ENCODE data around the gene PRCD. TPM values are rescaled to one million over a fixed set of nuclear protein-coding genes. Genes with fewer than 3 reads are reported as not detected.

PRCD gene
- polyA plus RNA-seq, 1 of the 3 experiments (the other 2 are of a cell fraction): 2.2 TPM

DNA sequence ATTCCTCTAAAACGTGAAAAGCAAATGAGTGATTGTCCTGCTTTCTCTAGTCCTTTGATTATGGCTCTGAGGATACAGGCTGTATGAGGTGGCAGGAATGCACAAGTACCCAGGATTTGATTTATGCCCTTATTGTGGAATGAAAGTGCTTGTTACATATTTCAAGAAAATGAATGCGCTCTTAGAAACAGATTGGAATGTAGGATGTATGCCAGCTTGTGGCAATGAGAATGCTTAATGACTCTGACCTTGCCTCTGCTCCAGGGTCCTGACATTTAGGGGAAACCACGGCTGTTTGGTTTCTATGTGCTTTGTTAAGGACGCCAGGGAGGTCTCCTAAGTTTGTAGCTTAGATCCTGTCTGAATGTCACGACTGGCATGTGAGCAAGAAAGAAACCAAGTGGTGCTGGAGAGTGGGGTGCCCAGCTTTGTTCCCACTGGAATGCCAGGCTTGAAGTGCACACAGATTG lies 22.0 kb downstream of the PRCD start:
- H3K79me2 ChIP-seq (ENCODE audit: insufficient read depth): peaks cover 55% of the 10 kb centered on the region
- H3K9me3 ChIP-seq: no peaks in the 10 kb centered on the region
- 29% methylated on average over 5 of the region's 5 CpGs for WGBS (ENCODE audit: low lambda C conversion rate)
- H3K4me2 ChIP-seq: peak overlapping the region; percentile 79
- H3K9ac ChIP-seq: peak overlapping the region; percentile 33; the same call in 1 of the 2 replicates
- no peak overlapping the region for H2AFZ ChIP-seq (ENCODE audit: low read depth)
- peaks cover 49% of the 10 kb centered on the region for H3F3A ChIP-seq (replicated peaks; ENCODE audit: insufficient read depth)
- ChIA-PET CTCF (interaction anchor here (1.1 to 14.5 kb wide), 7 partner anchors 8 to 151 kb away, joined by 3 to 319 read pairs (median 105); partner anchors contain the start of gene MXRA7), POLR2A (no interaction called here)
- H3K4me1 ChIP-seq (ENCODE audit: control insufficient read depth in 1 of 2, insufficient read depth in 2 of 2, low read depth in 1 of 2, low read length in 1 of 2): peaks cover 30 to 32% of the 10 kb centered on the region in 2 experiments
- peak overlapping the region; percentile 73 to 76 for H3K27ac ChIP-seq (ENCODE audit: low read depth in 2 of 2, low read length in 1 of 2)
- H3K36me3 ChIP-seq (replicated peaks in 1 of 2; ENCODE audit: control insufficient read depth in 1 of 2, insufficient read depth in 2 of 2, low read length in 1 of 2): peaks cover 36 to 42% of the 10 kb centered on the region in 2 experiments
- H3K4me3 ChIP-seq (ENCODE audit: low read depth in 2 of 2, low read length in 1 of 2): no peak overlapping the region
- H3K9me2 ChIP-seq: no peaks in the 10 kb centered on the region
- DNase-seq: no peak
- no peaks in the 10 kb centered on the region for H3K27me3 ChIP-seq (ENCODE audit: insufficient read depth)
- peaks cover 66% of the 10 kb centered on the region for H4K20me1 ChIP-seq (ENCODE audit: insufficient read depth)
- TF ChIP-seq SMC3 (IDR thresholded peaks at IDR 0.05; ENCODE audit: low read depth, low read length) (no peak), MEF2A (IDR thresholded peaks at IDR 0.05; ENCODE audit: borderline replicate concordance, low read depth) (no peak), RAD21 (IDR thresholded peaks at IDR 0.05; ENCODE audit: low read length) (no peak), NRF1 (IDR thresholded peaks at IDR 0.05; ENCODE audit: low read depth, low read length) (no peak), RFX5 (IDR thresholded peaks at IDR 0.05; ENCODE audit: low read length) (no peak), RCOR1 (IDR thresholded peaks at IDR 0.05; ENCODE audit: low read length) (no peak), GABPA (IDR thresholded peaks at IDR 0.05; ENCODE audit: low read depth) (no peak), YY1 (IDR thresholded peaks at IDR 0.05; ENCODE audit: low read depth) (no peak), NFIC (IDR thresholded peaks at IDR 0.05; ENCODE audit: borderline replicate concordance) (peak; percentile 87), EP300 (IDR thresholded peaks at IDR 0.05; ENCODE audit: borderline replicate concordance in 1 of 2, low read depth in 1 of 2, low read length in 1 of 2) (peak in 1 of 2 experiments; percentile 74; a peak in 2 of 4 replicates), POLR2AphosphoS5 (IDR thresholded peaks at IDR 0.05; ENCODE audit: low read depth, low read length) (peak; percentile 55; the same call in 1 of the 2 replicates), ZBTB33 (IDR thresholded peaks at IDR 0.05; ENCODE audit: borderline replicate concordance, low read depth) (peak; percentile 47; the same call in 1 of the 2 replicates), EZH2phosphoT487 (IDR thresholded peaks at IDR 0.05; ENCODE audit: borderline replicate concordance, low read depth) (no peak), IRF3 (IDR thresholded peaks at IDR 0.05; ENCODE audit: low read depth, low read length) (no peak), REST (IDR thresholded peaks at IDR 0.05; ENCODE audit: low read depth, low read length) (no peak), JUND (IDR thresholded peaks at IDR 0.05) (peak; percentile 61; the same call in 1 of the 2 replicates), TAF1 (IDR thresholded peaks at IDR 0.05; ENCODE audit: borderline replicate concordance, low read depth, low read length) (no peak), ELF1 (IDR thresholded peaks at IDR 0.05) (no peak), SIN3A (IDR thresholded peaks at IDR 0.05; ENCODE audit: borderline replicate concordance, low read depth, low read length) (peak; percentile 60; the same call in 1 of the 2 replicates), GATA2 (CRISPR knock-in tag; IDR thresholded peaks at IDR 0.05) (no peak), RXRA (IDR thresholded peaks at IDR 0.05; ENCODE audit: borderline replicate concordance, low read depth) (peak; percentile 51; the same call in 1 of the 2 replicates)
- TF ChIP-seq, protein P1, sequence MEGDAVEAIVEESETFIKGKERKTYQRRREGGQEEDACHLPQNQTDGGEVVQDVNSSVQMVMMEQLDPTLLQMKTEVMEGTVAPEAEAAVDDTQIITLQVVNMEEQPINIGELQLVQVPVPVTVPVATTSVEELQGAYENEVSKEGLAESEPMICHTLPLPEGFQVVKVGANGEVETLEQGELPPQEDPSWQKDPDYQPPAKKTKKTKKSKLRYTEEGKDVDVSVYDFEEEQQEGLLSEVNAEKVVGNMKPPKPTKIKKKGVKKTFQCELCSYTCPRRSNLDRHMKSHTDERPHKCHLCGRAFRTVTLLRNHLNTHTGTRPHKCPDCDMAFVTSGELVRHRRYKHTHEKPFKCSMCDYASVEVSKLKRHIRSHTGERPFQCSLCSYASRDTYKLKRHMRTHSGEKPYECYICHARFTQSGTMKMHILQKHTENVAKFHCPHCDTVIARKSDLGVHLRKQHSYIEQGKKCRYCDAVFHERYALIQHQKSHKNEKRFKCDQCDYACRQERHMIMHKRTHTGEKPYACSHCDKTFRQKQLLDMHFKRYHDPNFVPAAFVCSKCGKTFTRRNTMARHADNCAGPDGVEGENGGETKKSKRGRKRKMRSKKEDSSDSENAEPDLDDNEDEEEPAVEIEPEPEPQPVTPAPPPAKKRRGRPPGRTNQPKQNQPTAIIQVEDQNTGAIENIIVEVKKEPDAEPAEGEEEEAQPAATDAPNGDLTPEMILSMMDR (IDR thresholded peaks at IDR 0.05): no peak
- TF ChIP-seq, protein P2, sequence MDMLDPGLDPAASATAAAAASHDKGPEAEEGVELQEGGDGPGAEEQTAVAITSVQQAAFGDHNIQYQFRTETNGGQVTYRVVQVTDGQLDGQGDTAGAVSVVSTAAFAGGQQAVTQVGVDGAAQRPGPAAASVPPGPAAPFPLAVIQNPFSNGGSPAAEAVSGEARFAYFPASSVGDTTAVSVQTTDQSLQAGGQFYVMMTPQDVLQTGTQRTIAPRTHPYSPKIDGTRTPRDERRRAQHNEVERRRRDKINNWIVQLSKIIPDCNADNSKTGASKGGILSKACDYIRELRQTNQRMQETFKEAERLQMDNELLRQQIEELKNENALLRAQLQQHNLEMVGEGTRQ (IDR thresholded peaks at IDR 0.05; ENCODE audit: borderline replicate concordance, low read depth, low read length): no peak
- TF ChIP-seq, protein P3, sequence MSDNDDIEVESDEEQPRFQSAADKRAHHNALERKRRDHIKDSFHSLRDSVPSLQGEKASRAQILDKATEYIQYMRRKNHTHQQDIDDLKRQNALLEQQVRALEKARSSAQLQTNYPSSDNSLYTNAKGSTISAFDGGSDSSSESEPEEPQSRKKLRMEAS (IDR thresholded peaks at IDR 0.05; ENCODE audit: low read depth): peak; percentile 37; the same call in 1 of the 2 replicates

Data from SK-N-SH (cell line).